ENCODE measurements around the gene CKAP2L.
A peak's percentile ranks its signal among the peaks of the same experiment; 100 is the strongest.

- no peak for TF ChIP-seq EZH2 (IDR thresholded peaks at IDR 0.05; ENCODE audit: low read length, unreplicated experiment)
- peak; percentile 56 for TF ChIP-seq CTCF (conservative IDR thresholded peaks at IDR 0.05; ENCODE audit: low read depth, low read length)
Measured at GRCh38 chr2:112724591-112725525, 39.6 kb downstream of the CKAP2L start.

Measured in PC-3 (cell line).